RWPE2 (cell line): ENCODE results near the gene CDH4.

Experiments used
- ATAC-seq: fragments of 200-7000 bp; cut with Tn5 transposase; 3 replicates; pipeline ENCODE4 v1.9.1; 2021; ENCODE audit warnings: low read depth
- DNase-seq: peaks from one replicate; pipeline ENCODE4 v3.0.0-alpha.2; 2020; ENCODE audit warnings: low spot score
- H3K27ac ChIP-seq: fragments of 450-650 bp; 2 replicates; pipeline ENCODE4 v1.5.1; 2017; ENCODE audit warnings: mild to moderate bottlenecking; ENCODE audit not compliant: poor library complexity, severe bottlenecking
- H3K27me3 ChIP-seq: fragments of 250-450 bp; sonication (Bioruptor Pico); 2 replicates; pipeline ENCODE4 v1.5.1; 2021; ENCODE audit warnings: mild to moderate bottlenecking, moderate library complexity; ENCODE audit not compliant: insufficient read depth, poor library complexity, severe bottlenecking
- H3K36me3 ChIP-seq: fragments of 250-450 bp; sonication (Bioruptor Pico); 2 replicates; pipeline ENCODE4 v1.5.1; 2020; ENCODE audit warnings: low read depth, mild to moderate bottlenecking, moderate library complexity
- H3K4me1 ChIP-seq: fragments of 250-450 bp; sonication (Bioruptor Pico); 2 replicates; pipeline ENCODE4 v1.5.1; 2021; ENCODE audit warnings: mild to moderate bottlenecking, moderate library complexity; ENCODE audit not compliant: insufficient read depth, poor library complexity, severe bottlenecking
- H3K4me3 ChIP-seq: fragments of 250-450 bp; sonication (Bioruptor Pico); 2 replicates; pipeline ENCODE4 v1.5.1; 2021; ENCODE audit warnings: mild to moderate bottlenecking, moderate library complexity; ENCODE audit not compliant: severe bottlenecking
- H3K9me3 ChIP-seq: fragments of 250-450 bp; sonication (Bioruptor Pico); 2 replicates; pipeline ENCODE4 v1.5.1; 2021; ENCODE audit warnings: mild to moderate bottlenecking, moderate library complexity; ENCODE audit not compliant: severe bottlenecking
- TF ChIP-seq, protein P1 (sequence below): fragments of 450-650 bp; IDR thresholded peaks from one replicate; pipeline ENCODE4 v1.5.1; 2017; ENCODE audit warnings: mild to moderate bottlenecking, moderate library complexity; ENCODE audit not compliant: poor library complexity, severe bottlenecking

The CDH4 gene

DNA sequence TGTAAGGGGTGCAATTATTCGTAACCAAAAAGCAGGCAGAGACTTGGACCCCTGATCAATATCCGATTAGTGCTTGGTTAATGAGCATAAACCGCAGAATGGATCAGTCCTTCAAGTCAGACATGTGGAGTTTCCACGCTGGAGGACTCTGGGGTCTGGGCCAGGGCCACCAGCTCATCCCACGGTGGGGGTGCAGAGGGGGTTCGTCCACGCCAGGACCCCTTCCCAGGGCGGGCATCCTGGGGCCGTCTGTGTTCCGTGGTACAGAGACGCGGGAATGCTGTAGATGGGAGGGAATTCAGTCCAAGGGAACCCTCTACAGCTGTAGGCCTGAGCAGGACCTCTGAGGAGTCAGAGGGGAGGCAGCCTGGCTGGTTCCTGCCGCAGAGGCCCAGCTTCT is 615.9 kb downstream of the CDH4 start:
- no peak for ATAC-seq
- TF ChIP-seq, protein P1, sequence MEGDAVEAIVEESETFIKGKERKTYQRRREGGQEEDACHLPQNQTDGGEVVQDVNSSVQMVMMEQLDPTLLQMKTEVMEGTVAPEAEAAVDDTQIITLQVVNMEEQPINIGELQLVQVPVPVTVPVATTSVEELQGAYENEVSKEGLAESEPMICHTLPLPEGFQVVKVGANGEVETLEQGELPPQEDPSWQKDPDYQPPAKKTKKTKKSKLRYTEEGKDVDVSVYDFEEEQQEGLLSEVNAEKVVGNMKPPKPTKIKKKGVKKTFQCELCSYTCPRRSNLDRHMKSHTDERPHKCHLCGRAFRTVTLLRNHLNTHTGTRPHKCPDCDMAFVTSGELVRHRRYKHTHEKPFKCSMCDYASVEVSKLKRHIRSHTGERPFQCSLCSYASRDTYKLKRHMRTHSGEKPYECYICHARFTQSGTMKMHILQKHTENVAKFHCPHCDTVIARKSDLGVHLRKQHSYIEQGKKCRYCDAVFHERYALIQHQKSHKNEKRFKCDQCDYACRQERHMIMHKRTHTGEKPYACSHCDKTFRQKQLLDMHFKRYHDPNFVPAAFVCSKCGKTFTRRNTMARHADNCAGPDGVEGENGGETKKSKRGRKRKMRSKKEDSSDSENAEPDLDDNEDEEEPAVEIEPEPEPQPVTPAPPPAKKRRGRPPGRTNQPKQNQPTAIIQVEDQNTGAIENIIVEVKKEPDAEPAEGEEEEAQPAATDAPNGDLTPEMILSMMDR = no peak
- Histone ChIP-seq H3K27me3 (no peaks in the 10 kb centered on the region), H3K4me3 (no peak overlapping the region), H3K9me3 (peaks cover 3% of the 10 kb centered on the region), H3K4me1 (no peaks in the 10 kb centered on the region), H3K36me3 (no peaks in the 10 kb centered on the region), H3K27ac (no peak overlapping the region)
- DNase-seq = no peak

DNA sequence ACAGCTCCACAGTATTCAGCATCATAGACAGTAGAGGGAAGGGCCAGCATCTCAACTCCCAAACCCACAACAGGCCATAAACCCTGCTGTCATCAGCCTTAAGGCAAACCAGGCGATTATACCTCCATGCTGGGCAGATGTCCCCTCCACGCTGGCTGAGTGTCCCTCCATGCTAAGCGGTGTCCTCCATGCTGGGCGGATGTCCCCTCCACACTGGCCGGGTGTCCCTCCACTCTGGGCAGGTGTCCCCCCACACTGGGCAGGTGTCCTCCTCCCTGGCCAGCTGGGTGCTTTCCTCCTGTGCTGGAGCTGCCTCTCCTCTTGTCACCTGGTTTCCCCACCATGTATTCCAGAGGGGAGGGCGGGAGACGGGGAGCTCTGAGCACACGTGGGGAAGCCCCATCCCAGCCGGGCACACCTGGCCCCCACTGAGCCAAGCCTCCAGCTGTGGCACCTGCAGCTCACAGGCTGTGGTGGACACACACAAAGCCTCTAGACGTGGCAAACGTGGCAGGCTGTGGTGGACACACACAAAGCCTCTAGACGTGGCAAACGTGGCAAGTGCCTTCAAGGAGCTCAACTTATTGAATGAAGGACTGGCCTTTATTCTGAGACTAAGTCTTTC is 616.5 kb downstream of the CDH4 start:
- H3K9me3 ChIP-seq = peaks cover 3% of the 10 kb centered on the region
- H3K27me3 ChIP-seq = no peaks in the 10 kb centered on the region
- ATAC-seq (no peak), DNase-seq (no peak)
- H3K36me3 ChIP-seq = no peaks in the 10 kb centered on the region
- H3K4me3 ChIP-seq = no peak overlapping the region
- H3K27ac ChIP-seq = no peak overlapping the region
- TF ChIP-seq, protein P1 = no peak
- H3K4me1 ChIP-seq = no peaks in the 10 kb centered on the region

DNA sequence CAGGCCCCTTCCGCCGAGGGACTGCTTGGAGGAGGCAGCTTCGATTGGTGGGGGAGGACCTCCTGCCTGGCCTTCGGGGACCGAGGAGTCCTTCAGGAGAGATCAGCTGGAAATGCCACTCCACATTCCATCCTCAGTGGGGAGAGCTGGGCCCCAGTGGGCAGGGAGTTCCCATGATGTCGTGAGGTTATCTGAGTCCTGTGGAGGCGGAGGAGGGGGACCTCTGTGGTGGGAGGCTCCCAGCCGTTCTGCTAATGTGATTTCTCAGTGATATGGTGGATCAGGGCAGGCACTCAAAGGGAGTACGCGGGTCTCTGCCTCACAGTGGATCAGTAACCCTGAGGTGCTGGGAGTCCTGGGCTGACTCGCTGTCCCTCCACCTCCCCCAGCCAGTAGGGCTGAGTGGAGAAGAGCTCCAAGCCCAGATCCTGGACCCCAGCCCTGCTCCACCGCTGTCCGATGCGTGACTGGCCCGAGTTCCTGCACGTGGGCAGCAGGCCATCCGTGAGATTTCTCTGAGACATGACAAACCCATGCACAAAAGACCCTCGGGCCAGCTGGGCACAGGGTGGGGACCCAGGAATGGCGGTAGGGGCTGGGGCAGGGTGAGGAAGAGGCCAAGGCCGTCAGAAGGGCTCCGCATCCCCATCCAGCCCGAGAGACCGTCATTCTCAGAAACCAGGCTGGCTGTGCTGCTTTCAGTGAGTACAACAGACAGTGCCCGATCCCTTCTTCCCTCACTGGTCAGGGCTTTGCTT is 617.9 kb downstream of the CDH4 start:
- no peaks in the 10 kb centered on the region for H3K4me1 ChIP-seq
- no peak for ATAC-seq
- no peak for DNase-seq
- TF ChIP-seq, protein P1 = no peak
- no peaks in the 10 kb centered on the region for H3K27me3 ChIP-seq
- peaks cover 3% of the 10 kb centered on the region for H3K9me3 ChIP-seq
- no peak overlapping the region for H3K4me3 ChIP-seq
- H3K36me3 ChIP-seq = no peaks in the 10 kb centered on the region
- no peak overlapping the region for H3K27ac ChIP-seq

DNA sequence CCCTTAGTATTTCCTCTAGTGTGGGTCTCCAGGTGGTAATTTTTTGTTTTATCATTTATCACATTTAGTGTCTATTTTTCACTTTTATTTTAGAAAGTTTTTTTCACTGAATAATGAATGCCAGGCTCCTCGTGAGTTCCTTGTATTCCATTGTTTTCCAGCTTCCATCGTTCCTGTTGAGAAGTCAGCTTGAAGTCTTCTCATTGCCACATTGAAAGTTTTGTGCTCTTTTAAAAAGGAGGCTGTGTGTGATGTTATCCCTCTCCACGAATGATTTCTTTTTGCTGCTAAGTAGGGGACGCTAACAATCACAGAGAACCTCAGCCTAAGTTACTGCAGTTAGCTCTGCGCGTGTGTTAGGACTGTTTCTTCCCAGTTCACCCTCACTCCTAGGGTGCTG is 619.1 kb downstream of the CDH4 start:
- Histone ChIP-seq H3K36me3 (peaks cover 4% of the 10 kb centered on the region; the same call in 1 of the 2 replicates), H3K27me3 (no peaks in the 10 kb centered on the region), H3K4me3 (no peak overlapping the region), H3K9me3 (peaks cover 3% of the 10 kb centered on the region), H3K27ac (no peak overlapping the region), H3K4me1 (no peaks in the 10 kb centered on the region)
- TF ChIP-seq, protein P1 = no peak
- no peak for ATAC-seq
- DNase-seq = no peak

DNA sequence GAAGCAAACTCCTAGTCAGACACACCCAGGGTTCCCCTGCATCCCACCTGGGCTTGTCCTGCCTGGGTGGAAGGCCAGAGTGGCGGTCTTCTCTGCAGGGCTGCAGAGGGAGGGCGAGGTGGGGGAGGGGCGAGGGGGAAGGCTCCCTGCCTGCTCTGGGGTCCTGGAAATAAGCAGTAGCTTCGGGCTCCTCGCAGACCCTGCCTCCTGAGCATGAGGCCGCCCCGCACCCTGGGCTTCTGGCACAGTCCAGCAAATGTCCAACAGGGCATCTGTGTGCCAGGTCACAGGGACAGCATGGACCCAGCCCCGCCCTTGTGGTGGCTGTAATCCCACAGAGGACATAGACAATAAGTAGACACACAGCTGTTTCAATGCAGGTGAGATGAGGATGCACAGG is 619.9 kb downstream of the CDH4 start:
- no peak overlapping the region for H3K4me3 ChIP-seq
- DNase-seq = no peak
- ATAC-seq = no peak
- peaks cover 3% of the 10 kb centered on the region for H3K9me3 ChIP-seq
- TF ChIP-seq, protein P1 = no peak
- H3K4me1 ChIP-seq = no peaks in the 10 kb centered on the region
- H3K27me3 ChIP-seq = no peaks in the 10 kb centered on the region
- peaks cover 4% of the 10 kb centered on the region; the same call in 1 of the 2 replicates for H3K36me3 ChIP-seq
- no peak overlapping the region for H3K27ac ChIP-seq
